CD14-positive monocyte (primary cell): ENCODE results near the gene GRID1. TPM values are rescaled to one million over a fixed set of nuclear protein-coding genes. Genes with fewer than 3 reads are reported as not detected.

Experiments used
- DNase-seq, 3 donors: peaks; one replicate each; pipeline ENCODE4 v3.0.0-alpha.2; 2011 to 2022
- H2AFZ ChIP-seq: 2 replicates; pipeline ENCODE4 v1.6.0; 2012; ENCODE audit warnings: mild to moderate bottlenecking, low read depth, low read length, inconsistent platforms; ENCODE audit not compliant: insufficient read depth, poor library complexity, severe bottlenecking
- H3K27ac ChIP-seq, 2 donors: 1 replicate in 1 of 2; 2 replicates in 1 of 2; pipeline ENCODE4 v1.5.1; 2012 to 2013; ENCODE audit warnings: low read length in 2 of 2, control low read depth in 1 of 2, inconsistent platforms in 1 of 2, low read depth in 1 of 2, mild to moderate bottlenecking in 1 of 2
- H3K27me3 ChIP-seq, 2 donors: one replicate each; pipeline versions ENCODE4 v1.6.0 to v1.6.1; 2011 to 2013; ENCODE audit warnings: low read length in 2 of 2; ENCODE audit not compliant: control insufficient read depth in 2 of 2, insufficient read depth in 2 of 2
- H3K36me3 ChIP-seq, 2 donors: replicated peaks in 1 of 2; 1 replicate in 1 of 2; 2 replicates in 1 of 2; pipeline versions ENCODE4 v1.5.1 to v1.6.1; 2012 to 2013; ENCODE audit warnings: low read length in 2 of 2, control low read depth in 1 of 2, inconsistent platforms in 1 of 2, mild to moderate bottlenecking in 1 of 2; ENCODE audit not compliant: insufficient read depth in 2 of 2, control insufficient read depth in 1 of 2
- H3K4me1 ChIP-seq, 2 donors: 1 replicate in 1 of 2; 2 replicates in 1 of 2; pipeline versions ENCODE4 v1.5.1 to v1.6.1; 2012 to 2013; ENCODE audit warnings: low read length in 2 of 2, control low read depth in 1 of 2, inconsistent platforms in 1 of 2, mild to moderate bottlenecking in 1 of 2, moderate library complexity in 1 of 2; ENCODE audit not compliant: insufficient read depth in 2 of 2, control insufficient read depth in 1 of 2
- H3K4me2 ChIP-seq: replicated peaks from 2 replicates; pipeline ENCODE3; 2012; ENCODE audit warnings: low read length, moderate library complexity, mild to moderate bottlenecking; ENCODE audit not compliant: poor library complexity, severe bottlenecking; ENCODE audit errors: extremely low read depth
- H3K4me3 ChIP-seq, 3 experiments: fragments of 200-600 bp in 1 of 3; sonication (generic) in 1 of 3; replicated peaks in 1 of 3; 1 replicate in 2 of 3; 2 replicates in 1 of 3; pipeline ENCODE4 v1.5.1; 2011 to 2013; ENCODE audit warnings: low read length in 3 of 3, mild to moderate bottlenecking in 3 of 3, control low read depth in 2 of 3, low read depth in 2 of 3, inconsistent platforms in 1 of 3, moderate library complexity in 1 of 3
- H3K79me2 ChIP-seq: 2 replicates; pipeline ENCODE4 v1.6.0; 2012; ENCODE audit warnings: mild to moderate bottlenecking, control low read depth, inconsistent platforms, low read length, moderate library complexity; ENCODE audit not compliant: insufficient read depth
- H3K9ac ChIP-seq: 2 replicates; pipeline ENCODE4 v1.6.0; 2017; ENCODE audit warnings: low read length, mild to moderate bottlenecking; ENCODE audit not compliant: insufficient read depth, poor library complexity, severe bottlenecking
- H3K9me3 ChIP-seq, 2 donors: replicated peaks in 1 of 2; 1 replicate in 1 of 2; 2 replicates in 1 of 2; pipeline versions ENCODE4 v1.5.1 to v1.6.1; 2012 to 2013; ENCODE audit warnings: low read length in 2 of 2, control low read depth in 1 of 2; ENCODE audit not compliant: control insufficient read depth in 1 of 2, insufficient read depth in 1 of 2
- H4K20me1 ChIP-seq: 2 replicates; pipeline ENCODE4 v1.6.0; 2012; ENCODE audit warnings: mild to moderate bottlenecking, low read length, control low read depth, moderate library complexity; ENCODE audit not compliant: insufficient read depth
- H3K27ac Mint-ChIP-seq, 7 donors: one replicate each; pipeline ENCODE4 v1.8.0; 2020; ENCODE audit warnings: mild to moderate bottlenecking in 7 of 7, mixed read lengths in 7 of 7, moderate library complexity in 6 of 7, inconsistent platforms in 2 of 7
- H3K27me3 Mint-ChIP-seq, 3 donors: one replicate each; pipeline ENCODE4 v1.8.0; 2021 to 2022; ENCODE audit warnings: low read depth in 3 of 3, mild to moderate bottlenecking in 3 of 3, mixed read lengths in 3 of 3, moderate library complexity in 3 of 3, inconsistent platforms in 1 of 3
- H3K36me3 Mint-ChIP-seq, 2 donors: one replicate each; pipeline ENCODE4 v1.8.0; 2020; ENCODE audit warnings: mixed read lengths in 2 of 2, inconsistent platforms in 1 of 2, mild to moderate bottlenecking in 1 of 2
- H3K4me1 Mint-ChIP-seq: one replicate; pipeline ENCODE4 v1.8.0; 2020; ENCODE audit warnings: mild to moderate bottlenecking, mixed read lengths
- H3K4me3 Mint-ChIP-seq, 2 donors: one replicate each; pipeline ENCODE4 v1.8.0; 2020; ENCODE audit warnings: mild to moderate bottlenecking in 2 of 2, mixed read lengths in 2 of 2, moderate library complexity in 1 of 2
- H3K9me3 Mint-ChIP-seq, 7 donors: one replicate each; pipeline ENCODE4 v1.8.0; 2020 to 2022; ENCODE audit warnings: mixed read lengths in 7 of 7, mild to moderate bottlenecking in 6 of 7, moderate library complexity in 6 of 7, inconsistent platforms in 2 of 7
- CTCF ChIP-seq: fragments of 200-600 bp; IDR thresholded peaks from one replicate; pipeline ENCODE4 v1.8.0; 2022; ENCODE audit warnings: antibody characterized with exemption, mild to moderate bottlenecking
- WGBS: methylation state at CpG from one replicate; pipeline ENCODE4 v1.1.5; 2013; ENCODE audit warnings: missing lambda C conversion rate; ENCODE audit not compliant: insufficient coverage; 5-methylcytosine and 5-hydroxymethylcytosine counted together
- intact Hi-C, 2 donors: fragments of 100-400 bp; cut with micrococcal nuclease; formaldehyde crosslinking; loops; one replicate each; pipeline versions ENCODE4 v1.15.0 to v1.15.1; 2023
- polyA plus RNA-seq, 3 donors: library from polyadenylated mRNA; depleted of rRNA in 1 of 3; unstranded in 2 of 3; stranded (reverse) in 1 of 3; fragments of 300-500 nt in 2 of 3; fragments of >200 nt in 1 of 3; fragmentation: Illumina TruSeq in 2 of 3; gene quantifications; 1 replicate in 2 of 3; 2 replicates in 1 of 3; pipeline ENCODE4 v1.2.3, GENCODE V29; 2012 to 2021

The GRID1 gene
- polyA plus RNA-seq, 3 donors = not detected

- intact Hi-C loops = no loop called here
- no peaks in the 10 kb centered on the region for H3K36me3 Mint-ChIP-seq
Observed at GRCh38 chr10:86055928-86056327, 310.7 kb downstream of the GRID1 start.

GRCh38 chr10:86053675-86054074 is 312.9 kb downstream of the GRID1 start:
- Mint-ChIP-seq H3K4me1 (no peaks in the 10 kb centered on the region), H3K4me3 (no peak overlapping the region), H3K27ac (no peak overlapping the region), H3K27me3 (peaks cover 0 to 4% (median 2%) of the 10 kb centered on the region in 3 donors), H3K36me3 (no peaks in the 10 kb centered on the region), H3K9me3 (peaks cover 0 to 4% (median 0%) of the 10 kb centered on the region in 7 donors)
- TF ChIP-seq CTCF = no peak
- H3K36me3 ChIP-seq = no peaks in the 10 kb centered on the region
- no peaks in the 10 kb centered on the region for H3K4me1 ChIP-seq
- no peak for DNase-seq
- H3K9ac ChIP-seq = no peak overlapping the region
- H4K20me1 ChIP-seq = no peaks in the 10 kb centered on the region
- no peak overlapping the region for H2AFZ ChIP-seq
- intact Hi-C loops = no loop called here
- no peaks in the 10 kb centered on the region for H3K27me3 ChIP-seq
- H3K9me3 ChIP-seq = no peaks in the 10 kb centered on the region
- H3K4me2 ChIP-seq = no peak overlapping the region
- H3K79me2 ChIP-seq = no peaks in the 10 kb centered on the region
- no peak overlapping the region for H3K4me3 ChIP-seq
- no peak overlapping the region for H3K27ac ChIP-seq
- 93% methylated on average over 2 of the region's 2 CpGs for WGBS

More at GRCh38 chr10:86055928-86056327, 310.7 kb downstream of the GRID1 start:
- no peak overlapping the region for H3K4me3 ChIP-seq
- H4K20me1 ChIP-seq = no peaks in the 10 kb centered on the region
- no peaks in the 10 kb centered on the region for H3K79me2 ChIP-seq
- no peak overlapping the region for H3K9ac ChIP-seq
- H3K27ac ChIP-seq = no peak overlapping the region
- no peak for DNase-seq
- H3K9me3 ChIP-seq = no peaks in the 10 kb centered on the region
- no peaks in the 10 kb centered on the region for H3K36me3 ChIP-seq
- 63% methylated on average over 1 of the region's 1 CpG for WGBS
- Mint-ChIP-seq H3K4me1 (no peaks in the 10 kb centered on the region), H3K27ac (no peak overlapping the region), H3K4me3 (no peak overlapping the region), H3K27me3 (peaks cover 0 to 5% (median 3%) of the 10 kb centered on the region in 3 donors), H3K9me3 (peaks cover 0 to 4% (median 0%) of the 10 kb centered on the region in 7 donors)
- H3K4me1 ChIP-seq = no peaks in the 10 kb centered on the region
- no peaks in the 10 kb centered on the region for H3K27me3 ChIP-seq
- no peak for TF ChIP-seq CTCF
- H3K4me2 ChIP-seq = no peak overlapping the region
- no peak overlapping the region for H2AFZ ChIP-seq
